Endodermal cell (in vitro differentiated cells): ENCODE measurements around the gene ZFP91. TPM values are rescaled to one million over a fixed set of nuclear protein-coding genes. Genes with fewer than 3 reads are reported as not detected.

Experiments used
- DNase-seq: peaks from one replicate; pipeline ENCODE4 v3.0.0-alpha.2; 2017
- H3K27ac ChIP-seq: 2 replicates; pipeline ENCODE4 v1.5.1; 2013; ENCODE audit warnings: mild to moderate bottlenecking, low read depth, low read length, moderate library complexity
- H3K27me3 ChIP-seq: 2 replicates; pipeline ENCODE4 v1.6.1; 2013; ENCODE audit warnings: mild to moderate bottlenecking, low read length, moderate library complexity; ENCODE audit not compliant: insufficient read depth, control insufficient read depth, poor library complexity, severe bottlenecking
- H3K36me3 ChIP-seq: 2 replicates; pipeline ENCODE4 v1.7.0; 2013; ENCODE audit warnings: mild to moderate bottlenecking, low read length, moderate library complexity; ENCODE audit not compliant: control insufficient read depth, insufficient read depth
- H3K4me1 ChIP-seq: one replicate; pipeline ENCODE4 v1.7.0; 2013; ENCODE audit warnings: low read length; ENCODE audit not compliant: control insufficient read depth, insufficient read depth
- H3K4me3 ChIP-seq: 2 replicates; pipeline ENCODE4 v1.5.1; 2013; ENCODE audit warnings: mild to moderate bottlenecking, low read length, moderate library complexity
- H3K9ac ChIP-seq: 2 replicates; pipeline ENCODE4 v1.6.1; 2013; ENCODE audit warnings: mild to moderate bottlenecking, low read length, moderate library complexity; ENCODE audit not compliant: poor library complexity, severe bottlenecking; ENCODE audit errors: extremely low read depth
- H3K9me3 ChIP-seq: 2 replicates; pipeline ENCODE4 v1.6.1; 2013; ENCODE audit warnings: mild to moderate bottlenecking, low read length, moderate library complexity; ENCODE audit not compliant: control insufficient read depth
- H3K27ac Mint-ChIP-seq: 2 replicates; pipeline ENCODE4 v1.8.0; 2020; ENCODE audit warnings: mixed read lengths
- H3K27me3 Mint-ChIP-seq: 2 replicates; pipeline ENCODE4 v1.8.0; 2021; ENCODE audit warnings: mild to moderate bottlenecking, mixed read lengths; ENCODE audit not compliant: insufficient read depth
- H3K36me3 Mint-ChIP-seq: 2 replicates; pipeline ENCODE4 v1.8.0; 2020; ENCODE audit warnings: low read depth, mixed read lengths
- H3K4me1 Mint-ChIP-seq: 2 replicates; pipeline ENCODE4 v1.8.0; 2020; ENCODE audit warnings: mixed read lengths
- H3K4me3 Mint-ChIP-seq: 2 replicates; pipeline ENCODE4 v1.8.0; 2020; ENCODE audit warnings: mild to moderate bottlenecking, moderate library complexity, mixed read lengths
- H3K9me3 Mint-ChIP-seq: 2 replicates; pipeline ENCODE4 v1.8.0; 2020; ENCODE audit warnings: mild to moderate bottlenecking, mixed read lengths
- CTCF ChIP-seq: fragments of 200-600 bp; sonication (generic); conservative IDR thresholded peaks from 2 replicates; pipeline ENCODE4 v1.5.0; 2021; ENCODE audit warnings: antibody characterized with exemption, mild to moderate bottlenecking
- WGBS, 2 experiments: methylation state at CpG; one replicate each; pipeline versions ENCODE4 v1.1.5 to v1.1.7; 2013; ENCODE audit warnings: missing lambda C conversion rate in 2 of 2, mixed read lengths in 1 of 2; ENCODE audit not compliant: insufficient coverage in 1 of 2, insufficient read length in 1 of 2; 5-methylcytosine and 5-hydroxymethylcytosine counted together
- total RNA-seq, 2 donors: library from RNA; stranded (reverse); fragmentation: NEBNext Ultra II Directional in 1 of 2; extraction: Animal tissue kit (Norgen Biotek cat#: 25700) in 1 of 2; gene quantifications; 2 replicates in 1 of 2; 3 replicates in 1 of 2; pipeline ENCODE4 v1.2.1, GENCODE V29; 2021

Gene ZFP91
- total RNA-seq, 2 donors from 2014 or later, result 28.0 to 31.0 TPM

GRCh38 chr11:58592760-58593472, 14.1 kb downstream of the ZFP91 start:
- Mint-ChIP-seq H3K9me3 (no peaks in the 10 kb centered on the region), H3K27me3 (no peaks in the 10 kb centered on the region), H3K4me1 (no peaks in the 10 kb centered on the region), H3K27ac (no peak overlapping the region), H3K4me3 (no peak overlapping the region), H3K36me3 (peaks cover 12% of the 10 kb centered on the region)
- Histone ChIP-seq H3K27ac (no peak overlapping the region), H3K9me3 (no peaks in the 10 kb centered on the region), H3K36me3 (peaks cover 48% of the 10 kb centered on the region), H3K4me1 (no peaks in the 10 kb centered on the region), H3K9ac (no peak overlapping the region), H3K27me3 (no peaks in the 10 kb centered on the region), H3K4me3 (no peak overlapping the region)
- no peak for TF ChIP-seq CTCF
- WGBS, 2 experiments, result 97 to 100% methylated on average over 1 to 4 of the region's 5 CpGs
- DNase-seq, result no peak

GRCh38 chr11:58594826-58595225, 16.0 kb downstream of the ZFP91 start:
- peaks cover 15% of the 10 kb centered on the region for H3K36me3 Mint-ChIP-seq

GRCh38 chr11:58596621-58597020, 17.8 kb downstream of the ZFP91 start:
- Histone ChIP-seq H3K9ac (no peak overlapping the region), H3K9me3 (no peaks in the 10 kb centered on the region), H3K27me3 (no peaks in the 10 kb centered on the region), H3K4me3 (no peak overlapping the region), H3K27ac (no peak overlapping the region), H3K4me1 (no peaks in the 10 kb centered on the region), H3K36me3 (peaks cover 31% of the 10 kb centered on the region)
- Mint-ChIP-seq H3K4me3 (no peak overlapping the region), H3K9me3 (no peaks in the 10 kb centered on the region), H3K27ac (no peak overlapping the region), H3K27me3 (no peaks in the 10 kb centered on the region), H3K36me3 (peaks cover 15% of the 10 kb centered on the region), H3K4me1 (peaks cover 9% of the 10 kb centered on the region)
- no peak for DNase-seq
- no peak for TF ChIP-seq CTCF
- 87 to 100% methylated on average over 1 to 3 of the region's 3 CpGs for WGBS, 2 experiments

More at GRCh38 chr11:58594826-58595225, 16.0 kb downstream of the ZFP91 start:
- H3K36me3 ChIP-seq, result peaks cover 46% of the 10 kb centered on the region
- H3K4me1 Mint-ChIP-seq, result peaks cover under 1% of the 10 kb centered on the region
- H3K27ac ChIP-seq, result no peak overlapping the region
- no peaks in the 10 kb centered on the region for H3K9me3 ChIP-seq
- no peak overlapping the region for H3K4me3 Mint-ChIP-seq
- H3K27me3 ChIP-seq, result no peaks in the 10 kb centered on the region
- WGBS, 2 experiments, result 95 to 100% methylated on average over 1 to 3 of the region's 4 CpGs
- H3K27me3 Mint-ChIP-seq, result no peaks in the 10 kb centered on the region
- no peak overlapping the region for H3K4me3 ChIP-seq
- no peak overlapping the region for H3K9ac ChIP-seq
- no peaks in the 10 kb centered on the region for H3K4me1 ChIP-seq
- H3K27ac Mint-ChIP-seq, result no peak overlapping the region
- no peaks in the 10 kb centered on the region for H3K9me3 Mint-ChIP-seq
- no peak for DNase-seq
- no peak for TF ChIP-seq CTCF
